ENCODE data around the gene MIX23. TPM values are rescaled to one million over a fixed set of nuclear protein-coding genes. Genes with fewer than 3 reads are reported as not detected.

The MIX23 gene
- total RNA-seq, 1 experiment from 2014 or later: 76.2 TPM

GRCh38 chr3:122427857-122428471 lies 44.9 kb upstream of the MIX23 start:
- POLR2A ChIA-PET: interaction anchor here (1.8 kb wide), 1 partner anchor 12 kb away, joined by 4 read pairs; the partner anchor contains the start of gene WDR5B
- RAD21 ChIA-PET (ENCODE audit: low non-redundant PET in 1 of 2, low total read pairs in 2 of 2, uncharacterized antibody in 2 of 2, unreplicated experiment in 2 of 2): no interaction called here
- no peak overlapping the region for H3K4me2 ChIP-seq (ENCODE audit: low read length)
- no peaks in the 10 kb centered on the region; the same call in 1 of the 2 replicates for H3K79me2 ChIP-seq (ENCODE audit: insufficient read depth, low read length)
- intact Hi-C loops (cut with micrococcal nuclease): no loop called here
- ATAC-seq (no peak), DNase-seq (ENCODE audit: low read depth, low spot score) (no peak)
- H2AFZ ChIP-seq (ENCODE audit: low read depth, low read length, poor library complexity, severe bottlenecking): no peak overlapping the region
- H3K4me1 ChIP-seq (ENCODE audit: control insufficient read depth in 1 of 2, insufficient read depth in 2 of 2, low read length in 2 of 2): no peaks in the 10 kb centered on the region
- BruUV-seq (replicated peaks): no TSS peak
- H3K27me3 ChIP-seq (ENCODE audit: insufficient read depth, low read length): no peaks in the 10 kb centered on the region
- H4K20me1 ChIP-seq (ENCODE audit: insufficient read depth): no peaks in the 10 kb centered on the region
- TF ChIP-seq MAX (IDR thresholded peaks at IDR 0.05) (no peak), TCF7L2 (IDR thresholded peaks at IDR 0.05; ENCODE audit: borderline replicate concordance, extremely low read depth, insufficient read depth, insufficient read length) (no peak), ATF3 (IDR thresholded peaks at IDR 0.05) (no peak), YY1 (IDR thresholded peaks at IDR 0.05; ENCODE audit: extremely low read depth, insufficient replicate concordance, low read depth, low read length) (no peak), RAD21 (IDR thresholded peaks at IDR 0.05; ENCODE audit: low read depth) (no peak), EZH2phosphoT487 (IDR thresholded peaks at IDR 0.05; ENCODE audit: borderline replicate concordance) (no peak), JUND (IDR thresholded peaks at IDR 0.05) (no peak), REST (IDR thresholded peaks at IDR 0.05; ENCODE audit: low read depth) (no peak)
- H3K36me3 ChIP-seq (ENCODE audit: control insufficient read depth in 1 of 2, insufficient read depth in 2 of 2, low read length in 2 of 2): peaks cover 13 to 24% of the 10 kb centered on the region in 2 experiments
- no peak overlapping the region for H3K9ac ChIP-seq (ENCODE audit: low read length)
- H3K9me2 ChIP-seq (ENCODE audit: insufficient read depth): no peaks in the 10 kb centered on the region
- no peaks in the 10 kb centered on the region for H3K9me3 ChIP-seq (ENCODE audit: control insufficient read depth in 1 of 2, insufficient read depth in 1 of 2, low read depth in 1 of 2, low read length in 2 of 2)
- no peak overlapping the region for H3K4me3 ChIP-seq (replicated peaks in 1 of 2; ENCODE audit: low read depth in 1 of 2, low read length in 2 of 2)
- no peak overlapping the region for H3K27ac ChIP-seq (ENCODE audit: low read depth, low read length)
- CTCF ChIA-PET: no interaction called here

Data from HCT116 (cell line).